HG02973 (cell line): ENCODE measurements around the gene PRX.
A peak's percentile ranks its signal among the peaks of the same experiment; 100 is the strongest.
"Not testable (repeated sequence)": the region's sequence is repeated elsewhere in the genome, so short reads cannot be mapped to it uniquely, and the experiment has no call there.

Source experiments
- ATAC-seq: cut with Tn5 transposase; IDR thresholded peaks from one replicate; pipeline ENCODE4 v1.9.1; 2021; ENCODE audit warnings: moderate library complexity; ENCODE audit not compliant: unreplicated experiment

The PRX gene

GRCh38 chr19:40442328-40443130 is 29.4 kb upstream of the PRX start:
- no peak for ATAC-seq

- no peak for ATAC-seq
Observed at GRCh38 chr19:40441719-40442253, 28.6 kb upstream of the PRX start.

DNA sequence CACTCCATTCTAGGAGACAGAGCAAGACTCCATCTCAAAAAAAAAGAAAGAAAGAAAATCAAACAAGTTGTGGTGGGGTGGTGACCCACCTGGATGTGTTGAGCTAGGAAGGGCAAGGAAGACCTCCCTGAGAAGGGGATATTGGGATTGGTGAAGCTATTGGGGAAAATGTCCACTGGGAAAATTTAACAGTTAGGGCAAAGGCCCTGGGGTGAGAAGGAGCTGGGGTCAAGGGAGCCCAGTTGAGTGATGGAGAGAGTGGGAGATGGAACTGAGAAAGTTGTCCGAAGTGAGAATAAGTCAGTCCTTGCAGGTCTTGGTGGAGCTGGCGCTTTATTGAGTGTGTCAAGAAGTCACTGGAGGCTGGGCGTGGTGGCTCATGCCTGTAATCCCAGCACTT is 25.1 kb upstream of the PRX start:
- no peak for ATAC-seq

GRCh38 chr19:40433391-40434216 is 20.4 kb upstream of the PRX start:
- ATAC-seq = no peak

GRCh38 chr19:40432760-40433159 is 19.6 kb upstream of the PRX start:
- not testable (repeated sequence) for ATAC-seq

DNA sequence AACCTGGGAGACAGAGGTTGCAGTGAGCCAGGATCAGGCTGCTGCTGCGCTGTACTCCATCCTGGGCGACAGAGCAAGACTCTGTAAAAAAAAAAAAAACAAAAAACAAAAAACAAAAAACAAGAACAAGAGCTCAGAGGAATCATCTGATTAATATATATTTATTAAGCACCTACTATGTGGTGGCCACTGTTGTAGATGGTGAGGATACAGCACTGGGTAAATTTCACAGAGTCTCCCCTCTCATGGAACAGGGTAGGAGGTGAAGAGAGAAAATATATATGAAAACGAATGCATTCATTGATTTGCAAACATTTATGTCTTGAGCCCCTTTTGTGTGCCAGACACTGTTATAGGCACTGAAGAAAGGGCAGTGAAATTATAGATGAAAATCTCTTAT is 18.5 kb upstream of the PRX start:
- ATAC-seq = no peak

DNA sequence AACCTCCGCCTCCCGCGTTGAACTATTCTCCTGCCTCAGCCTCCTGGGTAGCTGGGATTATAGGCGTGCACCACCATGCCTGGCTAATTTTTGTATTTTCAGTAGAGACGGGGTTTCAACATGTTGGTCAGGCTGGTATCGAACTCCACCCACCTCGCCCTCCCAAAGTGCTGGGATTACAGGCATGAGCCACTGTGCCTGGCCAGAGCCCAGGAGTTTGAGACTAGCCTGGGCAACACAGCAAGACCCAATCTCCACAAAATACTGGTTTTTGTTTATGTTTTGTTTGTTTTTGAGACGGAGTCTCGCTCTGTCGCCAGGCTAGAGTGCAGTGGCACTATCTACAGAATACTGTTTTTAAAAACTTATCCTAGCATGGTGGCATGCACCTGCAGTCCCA is 17.1 kb upstream of the PRX start:
- not testable (repeated sequence) for ATAC-seq

- ATAC-seq = not testable (repeated sequence)
Observed at GRCh38 chr19:40428197-40428596, 15.0 kb upstream of the PRX start.

DNA sequence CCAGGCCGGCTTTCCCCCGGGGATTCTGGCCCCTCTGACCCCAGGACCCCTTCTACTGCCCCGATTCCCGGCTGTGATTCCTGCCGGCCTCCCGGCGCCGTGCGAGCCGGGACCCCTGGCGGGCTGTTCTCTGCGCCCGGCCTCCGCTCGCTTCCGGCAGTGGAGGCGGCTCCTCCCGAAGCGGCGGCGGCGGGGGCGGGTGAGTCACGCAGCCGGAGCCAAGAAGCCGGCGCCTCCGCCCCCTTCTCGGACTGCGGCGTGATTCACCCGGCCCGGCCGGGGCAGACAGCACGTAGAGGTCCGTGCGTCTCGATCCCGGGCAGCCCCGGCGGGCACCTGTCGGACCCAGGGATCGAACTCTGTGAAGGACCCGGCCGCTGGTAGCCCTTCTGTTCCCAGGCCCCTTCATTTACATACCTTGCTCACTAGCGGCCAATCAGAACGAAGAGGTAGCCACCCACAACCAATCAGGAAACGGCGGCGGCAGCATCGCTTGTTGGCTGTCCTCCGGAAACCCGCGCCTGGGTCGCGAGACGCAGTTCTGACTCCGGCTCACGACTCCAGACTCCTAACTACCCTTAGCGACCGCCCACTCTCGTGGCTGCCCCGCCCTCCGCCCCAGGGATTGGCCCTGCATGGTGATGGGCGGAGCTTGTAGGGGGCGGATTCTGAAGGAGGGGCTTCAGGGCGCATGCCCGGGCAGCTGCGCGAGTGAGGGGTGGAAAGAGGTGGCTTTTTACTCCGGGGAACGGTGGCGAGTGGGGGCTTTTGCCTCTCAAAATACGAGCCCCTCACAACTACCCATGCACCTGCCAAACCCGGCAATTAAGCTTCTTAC is 12.5 kb upstream of the PRX start, which contains the start of gene SERTAD1:
SERTAD1 (minus strand) TSS at position 543 of the 838 bp plus-strand sequence. CDS start 2,446 bp downstream, outside the sequence.
- peak; percentile 84 for ATAC-seq

GRCh38 chr19:40424637-40425449 is 11.7 kb upstream of the PRX start:
- no peak for ATAC-seq

- no peak for ATAC-seq
Observed at GRCh38 chr19:40423938-40424337, 10.8 kb upstream of the PRX start.

GRCh38 chr19:40422748-40423566 is 9.8 kb upstream of the PRX start:
- no peak for ATAC-seq

GRCh38 chr19:40421993-40422747 is 9.0 kb upstream of the PRX start:
- no peak for ATAC-seq

- peak; percentile 33 for ATAC-seq
Observed at GRCh38 chr19:40420766-40421765, 7.9 kb upstream of the PRX start.

DNA sequence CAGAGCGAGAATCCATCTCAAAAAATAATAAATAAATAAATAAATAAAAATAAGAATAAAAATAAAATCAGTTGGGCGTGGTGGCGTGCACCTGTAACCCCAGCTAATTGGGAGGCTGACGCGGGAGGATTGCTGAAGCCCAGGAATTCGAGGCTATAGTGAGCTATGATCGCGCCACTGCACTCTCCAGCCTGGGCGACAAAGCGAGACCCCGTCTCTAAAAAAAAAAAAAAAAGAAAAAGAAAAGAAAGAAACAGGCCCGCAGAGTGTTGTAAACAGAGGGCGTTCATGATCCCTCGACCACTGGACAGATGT is 7.2 kb upstream of the PRX start:
- no peak for ATAC-seq

DNA sequence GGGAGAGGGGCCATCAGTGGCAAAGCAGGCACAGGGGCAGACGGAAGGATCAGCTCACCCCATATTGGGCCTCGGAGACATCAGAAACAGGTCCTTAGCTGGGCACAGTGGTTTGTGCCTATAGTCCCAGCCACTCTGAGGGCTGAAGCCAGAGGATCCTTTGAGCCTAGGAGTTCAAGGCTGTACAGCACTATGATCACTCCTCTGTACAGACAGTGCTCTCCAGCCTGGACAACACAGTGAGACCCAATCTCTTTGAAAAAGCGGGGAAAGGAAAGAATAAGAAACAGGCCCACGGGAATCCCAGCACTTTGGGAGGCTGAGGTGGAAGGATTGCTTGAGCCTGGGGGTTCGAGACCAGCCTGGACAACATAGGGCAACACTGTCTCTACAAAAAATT is 6.6 kb upstream of the PRX start:
- ATAC-seq = no peak

DNA sequence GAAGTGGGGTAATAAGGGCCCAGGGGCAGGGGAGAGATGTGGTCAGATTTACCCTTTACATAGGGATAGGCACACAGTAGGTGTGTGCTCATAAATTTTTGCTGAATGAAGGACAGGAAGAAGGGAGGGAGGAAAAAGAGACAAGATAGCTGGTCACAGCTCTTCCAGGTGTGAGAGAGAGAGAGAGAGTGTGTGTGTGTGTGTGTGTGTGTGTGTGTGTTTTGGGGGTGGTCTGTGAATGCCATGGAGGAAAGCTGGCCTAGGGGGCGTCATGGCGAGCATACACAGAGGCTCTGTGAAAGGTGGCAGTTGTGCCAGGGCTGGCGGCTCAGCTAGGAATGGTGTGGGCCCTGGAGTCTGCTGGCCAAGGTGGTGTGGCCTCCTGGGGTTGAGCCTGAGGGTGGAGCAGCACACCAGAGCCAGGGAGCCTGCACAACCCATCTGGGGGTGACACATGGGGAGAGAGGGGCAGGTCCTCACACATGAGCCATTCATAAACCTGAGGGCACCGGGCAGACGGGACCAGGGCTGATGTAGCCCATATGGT is 6.0 kb upstream of the PRX start:
- ATAC-seq = no peak
